ENCODE measurements around the gene FBXO17. TPM values are rescaled to one million over a fixed set of nuclear protein-coding genes. Genes with fewer than 3 reads are reported as not detected.

FBXO17 gene
- total and polyA plus RNA-seq, 12 donors: 1.00 to 3.2 (median 2.2) TPM

- no peaks in the 10 kb centered on the region for H3K9me3 ChIP-seq
- no peak for TF ChIP-seq CTCF (IDR thresholded peaks at IDR 0.05)
- H3K4me3 ChIP-seq: no peak overlapping the region
- H3K4me1 ChIP-seq: no peaks in the 10 kb centered on the region
- H3K27me3 ChIP-seq: peaks cover 0 to 22% (median 14%) of the 10 kb centered on the region in 7 donors
- DNase-seq: no peak
- no peak overlapping the region for H3K27ac ChIP-seq
- ATAC-seq: no peak
- intact Hi-C loops (cut with DNase I): no loop called here
- H3K36me3 ChIP-seq: peaks cover 0 to 6% (median 0%) of the 10 kb centered on the region in 9 donors
- WGBS, 2 donors: 94 to 96% methylated on average over 8 of the region's 8 CpGs
Measured at GRCh38 chr19:38913958-38914357, 61.6 kb downstream of the FBXO17 start.

GRCh38 chr19:38912600-38913514 lies 62.7 kb downstream of the FBXO17 start:
- 82 to 84% methylated on average over 12 of the region's 12 CpGs for WGBS, 2 donors
- no peak for DNase-seq

GRCh38 chr19:38911388-38912001 lies 64.0 kb downstream of the FBXO17 start:
- ATAC-seq (no peak), DNase-seq (no peak)
- Histone ChIP-seq H3K36me3 (peaks cover 0 to 30% (median 7%) of the 10 kb centered on the region in 9 donors), H3K27ac (no peak overlapping the region), H3K4me1 (no peaks in the 10 kb centered on the region), H3K4me3 (no peak overlapping the region), H3K9me3 (no peaks in the 10 kb centered on the region), H3K27me3 (peaks cover 0 to 22% (median 14%) of the 10 kb centered on the region in 7 donors)
- intact Hi-C loops (cut with DNase I): no loop called here
- WGBS, 2 donors: 52 to 59% methylated on average over 13 to 16 of the region's 16 CpGs
- no peak for TF ChIP-seq CTCF (IDR thresholded peaks at IDR 0.05)

More at GRCh38 chr19:38912600-38913514, 62.7 kb downstream of the FBXO17 start:
- intact Hi-C loops (cut with DNase I): no loop called here
- Histone ChIP-seq H3K4me1 (no peaks in the 10 kb centered on the region), H3K27me3 (peaks cover 0 to 22% (median 14%) of the 10 kb centered on the region in 7 donors), H3K9me3 (no peaks in the 10 kb centered on the region), H3K4me3 (no peak overlapping the region), H3K27ac (no peak overlapping the region), H3K36me3 (peaks cover 0 to 16% (median 0%) of the 10 kb centered on the region in 9 donors)
- TF ChIP-seq CTCF (IDR thresholded peaks at IDR 0.05): no peak
- no peak for ATAC-seq

- WGBS, 2 donors: 94 to 95% methylated on average over 12 of the region's 12 CpGs
- intact Hi-C loops (cut with DNase I): no loop called here
Measured at GRCh38 chr19:38910488-38910887, 65.1 kb downstream of the FBXO17 start.

More at GRCh38 chr19:38910488-38910887, 65.1 kb downstream of the FBXO17 start:
- H3K27me3 ChIP-seq: peaks cover 0 to 22% (median 14%) of the 10 kb centered on the region in 7 donors
- ATAC-seq: no peak
- no peak for TF ChIP-seq CTCF (IDR thresholded peaks at IDR 0.05)
- no peak overlapping the region for H3K4me3 ChIP-seq
- no peaks in the 10 kb centered on the region for H3K4me1 ChIP-seq
- no peak for DNase-seq
- H3K9me3 ChIP-seq: no peaks in the 10 kb centered on the region
- H3K27ac ChIP-seq: no peak overlapping the region
- peaks cover 0 to 39% (median 14%) of the 10 kb centered on the region in 9 donors for H3K36me3 ChIP-seq

Measured in heart right ventricle (tissue), 16 donors.